Cardiac fibroblast (primary cell): Measurements from ENCODE around the gene RAET1L.

ENCODE experiments used
- DNase-seq, 2 donors: peaks; one replicate each; pipeline versions ENCODE4 v3.0.0 to v3.0.0-alpha.2; 2010; ENCODE audit warnings: low read depth in 2 of 2
- H3K4me3 ChIP-seq, 2 donors: replicated peaks in 1 of 2; 1 replicate in 1 of 2; 2 replicates in 1 of 2; pipeline ENCODE4 v1.5.1; 2011; ENCODE audit warnings: low read depth in 2 of 2, low read length in 2 of 2, mild to moderate bottlenecking in 2 of 2, moderate library complexity in 1 of 2
- CTCF ChIP-seq: IDR thresholded peaks from one replicate; pipeline ENCODE4 v1.5.1; 2011; ENCODE audit warnings: low read depth, mild to moderate bottlenecking, low read length, inconsistent platforms

The RAET1L gene

GRCh38 chr6:149988550-149989346 is 36.6 kb downstream of the RAET1L start:
- no peak for DNase-seq
- H3K4me3 ChIP-seq = no peak overlapping the region
- TF ChIP-seq CTCF = no peak

- TF ChIP-seq CTCF = no peak
- no peak for DNase-seq
- H3K4me3 ChIP-seq = no peak overlapping the region
These were observed 37.7 kb downstream of the RAET1L start for GRCh38 chr6:149987602-149988107.

- TF ChIP-seq CTCF = no peak
- no peak overlapping the region for H3K4me3 ChIP-seq
- DNase-seq = peak; percentile 7 to 21
These were observed 39.8 kb downstream of the RAET1L start for GRCh38 chr6:149985481-149985937.

GRCh38 chr6:149984773-149985172 is 40.6 kb downstream of the RAET1L start:
- no peak overlapping the region for H3K4me3 ChIP-seq

GRCh38 chr6:149983145-149983544 is 42.2 kb downstream of the RAET1L start:
- TF ChIP-seq CTCF = no peak
- H3K4me3 ChIP-seq = no peak overlapping the region
- DNase-seq = no peak

More at GRCh38 chr6:149984773-149985172, 40.6 kb downstream of the RAET1L start:
- DNase-seq = no peak
- no peak for TF ChIP-seq CTCF

- no peak for DNase-seq
- TF ChIP-seq CTCF = no peak
- no peak overlapping the region for H3K4me3 ChIP-seq
These were observed 46.0 kb downstream of the RAET1L start for GRCh38 chr6:149979293-149979692.

GRCh38 chr6:149978610-149979009 is 46.7 kb downstream of the RAET1L start:
- DNase-seq = no peak
- TF ChIP-seq CTCF = no peak
- no peak overlapping the region for H3K4me3 ChIP-seq
